ENCODE measurements around the gene TBATA.

Gene TBATA

GRCh38 chr10:70759781-70760180 lies 25.4 kb downstream of the TBATA start:
- DNase-seq: no peak

GRCh38 chr10:70758757-70759514 lies 26.2 kb downstream of the TBATA start:
- peak; percentile 52 for DNase-seq

DNA sequence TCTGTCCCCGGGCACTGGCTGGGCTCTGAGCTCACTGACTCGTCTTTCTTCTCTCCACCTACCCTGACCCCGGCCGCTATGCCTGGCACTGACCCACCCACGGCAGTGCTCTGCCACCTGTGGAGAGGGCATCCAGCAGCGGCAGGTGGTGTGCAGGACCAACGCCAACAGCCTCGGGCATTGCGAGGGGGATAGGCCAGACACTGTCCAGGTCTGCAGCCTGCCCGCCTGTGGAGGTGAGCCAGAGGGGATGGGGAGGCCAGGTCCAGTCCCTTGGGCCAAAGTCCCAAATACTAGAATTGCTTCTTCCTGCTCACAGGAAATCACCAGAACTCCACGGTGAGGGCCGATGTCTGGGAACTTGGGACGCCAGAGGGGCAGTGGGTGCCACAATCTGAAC lies 27.3 kb downstream of the TBATA start:
- DNase-seq: no peak

GRCh38 chr10:70756700-70757360 lies 28.3 kb downstream of the TBATA start:
- DNase-seq: no peak

DNA sequence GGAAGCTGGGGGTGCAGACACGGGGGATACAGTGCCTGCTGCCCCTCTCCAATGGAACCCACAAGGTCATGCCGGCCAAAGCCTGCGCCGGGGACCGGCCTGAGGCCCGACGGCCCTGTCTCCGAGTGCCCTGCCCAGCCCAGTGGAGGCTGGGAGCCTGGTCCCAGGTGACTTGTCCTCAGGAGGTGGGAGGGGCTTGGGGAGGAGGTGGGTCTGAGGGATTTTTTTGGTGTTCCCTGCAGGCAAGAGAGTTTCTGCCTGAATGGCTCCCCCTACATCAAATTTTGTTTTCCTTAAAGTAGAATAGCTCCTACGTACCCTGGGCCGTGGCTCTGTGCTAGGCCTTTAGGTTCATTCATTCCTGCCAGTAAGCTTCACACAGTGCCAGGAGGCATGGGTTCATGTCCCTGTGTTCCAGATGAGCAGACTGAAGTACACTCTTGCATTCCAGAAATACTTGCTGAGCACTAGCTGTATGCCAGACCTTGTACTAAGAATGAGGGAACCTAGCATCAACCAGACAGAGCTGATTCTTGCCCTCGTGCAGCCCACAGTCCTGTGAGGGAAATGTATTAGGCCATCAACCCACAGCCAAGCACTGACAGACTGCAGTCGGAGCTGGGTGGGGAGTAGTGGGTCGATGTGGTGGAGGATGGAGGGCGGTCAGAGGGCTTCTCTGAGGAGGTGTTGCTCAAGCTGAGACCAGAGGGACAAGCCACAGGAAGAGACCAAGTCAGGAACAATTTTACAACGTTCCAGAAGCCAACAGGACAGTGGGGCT lies 31.1 kb downstream of the TBATA start:
- DNase-seq: no peak

DNA sequence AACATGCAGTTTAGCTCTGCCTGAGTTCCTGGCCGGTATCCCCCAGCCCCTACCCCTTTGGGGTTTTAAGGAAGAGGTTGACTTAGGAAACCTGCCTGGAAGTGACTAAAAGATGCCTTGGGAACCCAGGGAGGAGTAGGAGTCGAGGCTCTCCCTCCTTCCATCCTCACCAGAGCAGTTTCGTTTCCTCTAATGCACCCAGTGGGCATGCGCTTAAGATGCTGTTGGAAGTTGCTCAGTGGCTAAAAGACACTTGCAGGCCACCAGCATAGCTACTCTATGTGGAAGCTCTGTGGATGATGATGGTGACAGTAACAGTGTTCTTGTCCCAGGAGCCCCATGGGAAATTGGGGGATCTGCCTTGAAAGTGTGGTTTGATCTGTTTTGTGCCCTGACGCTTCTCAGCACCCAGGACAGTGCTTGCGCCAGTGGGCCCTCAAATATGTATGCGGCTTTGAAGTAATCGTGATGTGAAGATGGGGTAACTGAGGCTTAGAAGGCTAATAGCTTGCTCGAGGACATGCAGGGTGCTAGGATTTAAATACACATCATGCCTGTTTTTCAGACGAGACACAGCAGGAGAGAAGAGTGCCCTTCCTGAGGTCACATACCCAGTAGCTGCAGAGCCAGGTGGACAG lies 32.0 kb downstream of the TBATA start:
- DNase-seq: no peak

DNA sequence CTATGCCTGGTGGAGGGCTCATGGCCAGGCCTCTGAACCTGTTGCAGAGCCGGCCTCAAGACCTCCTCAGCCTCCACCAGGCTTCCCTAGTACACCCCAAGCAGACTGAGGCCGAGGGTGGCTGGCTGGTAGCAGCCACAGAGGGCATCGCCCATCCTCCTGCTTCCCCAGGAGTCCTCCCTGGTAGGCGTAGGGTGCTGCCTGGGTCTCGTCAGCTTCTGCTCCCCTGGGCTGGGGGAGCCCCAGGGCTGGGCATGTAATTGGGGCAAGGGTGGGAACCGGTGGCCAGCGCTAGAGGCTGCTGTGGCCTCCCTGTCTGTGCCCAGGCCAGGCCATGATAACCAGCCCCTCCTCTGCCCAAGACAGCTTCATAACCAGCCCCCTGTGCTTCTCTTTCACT lies 32.6 kb downstream of the TBATA start:
- no peak for DNase-seq

DNA sequence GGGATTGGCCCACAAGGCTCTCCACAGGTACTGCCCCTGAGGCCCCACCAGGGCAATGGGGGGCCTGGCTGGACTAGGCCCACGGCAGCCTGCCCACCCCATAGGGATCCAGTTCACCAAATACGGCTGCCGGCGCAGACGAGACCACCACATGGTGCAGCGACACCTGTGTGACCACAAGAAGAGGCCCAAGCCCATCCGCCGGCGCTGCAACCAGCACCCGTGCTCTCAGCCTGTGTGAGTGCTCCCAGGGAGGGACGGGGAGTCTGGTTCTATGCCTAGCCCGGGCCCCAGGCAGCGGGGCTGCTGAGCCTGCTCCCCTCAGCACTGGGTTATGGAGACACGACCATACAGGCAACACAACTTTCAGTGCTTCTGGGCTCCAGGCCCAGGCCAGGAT lies 33.2 kb downstream of the TBATA start:
- DNase-seq: no peak

DNA sequence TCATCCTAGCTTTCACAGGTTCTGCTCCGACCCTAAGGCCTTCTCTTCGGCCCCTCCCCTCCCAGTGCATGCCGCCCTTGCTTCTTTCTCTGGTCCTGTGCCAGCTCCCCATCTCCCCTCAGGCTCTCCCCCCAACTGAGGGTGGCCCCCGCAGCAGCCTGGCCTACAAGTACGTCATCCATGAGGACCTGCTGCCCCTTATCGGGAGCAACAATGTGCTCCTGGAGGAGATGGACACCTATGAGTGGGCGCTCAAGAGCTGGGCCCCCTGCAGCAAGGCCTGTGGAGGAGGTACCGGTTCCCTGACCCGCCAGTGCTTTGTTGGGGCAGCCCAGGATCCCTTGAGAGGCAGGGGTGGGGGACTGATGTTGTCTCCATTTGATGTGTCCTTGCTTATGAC lies 33.8 kb downstream of the TBATA start:
- DNase-seq: no peak

DNA sequence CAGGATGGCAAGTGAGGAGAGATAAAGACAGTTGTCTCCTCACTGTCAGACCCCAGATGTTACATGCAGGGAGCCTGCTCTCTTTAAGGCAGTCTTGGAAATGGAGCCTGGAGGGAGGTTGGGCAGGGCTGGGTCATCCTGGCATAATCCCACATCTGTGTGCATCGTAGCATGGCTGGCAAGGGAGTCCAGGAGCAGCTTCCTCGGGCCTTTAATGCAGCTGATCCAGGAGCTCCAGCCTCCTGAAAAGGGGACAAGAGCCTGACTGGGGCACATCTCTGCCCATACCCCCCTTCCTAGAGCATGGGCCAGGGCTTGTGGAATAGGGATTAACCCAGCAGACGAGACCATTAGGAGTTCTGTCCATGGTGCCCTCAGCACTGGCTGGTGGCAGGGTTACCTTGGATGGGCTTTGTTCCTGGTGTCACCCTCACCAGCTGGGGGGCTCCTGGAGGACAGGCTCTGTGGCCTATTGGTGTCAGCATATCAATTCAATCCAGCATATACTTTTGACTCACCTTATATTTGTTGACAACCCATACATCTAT lies 34.9 kb downstream of the TBATA start:
- DNase-seq: no peak

- no peak for DNase-seq
These were observed 35.4 kb downstream of the TBATA start for GRCh38 chr10:70749756-70750155.

DNA sequence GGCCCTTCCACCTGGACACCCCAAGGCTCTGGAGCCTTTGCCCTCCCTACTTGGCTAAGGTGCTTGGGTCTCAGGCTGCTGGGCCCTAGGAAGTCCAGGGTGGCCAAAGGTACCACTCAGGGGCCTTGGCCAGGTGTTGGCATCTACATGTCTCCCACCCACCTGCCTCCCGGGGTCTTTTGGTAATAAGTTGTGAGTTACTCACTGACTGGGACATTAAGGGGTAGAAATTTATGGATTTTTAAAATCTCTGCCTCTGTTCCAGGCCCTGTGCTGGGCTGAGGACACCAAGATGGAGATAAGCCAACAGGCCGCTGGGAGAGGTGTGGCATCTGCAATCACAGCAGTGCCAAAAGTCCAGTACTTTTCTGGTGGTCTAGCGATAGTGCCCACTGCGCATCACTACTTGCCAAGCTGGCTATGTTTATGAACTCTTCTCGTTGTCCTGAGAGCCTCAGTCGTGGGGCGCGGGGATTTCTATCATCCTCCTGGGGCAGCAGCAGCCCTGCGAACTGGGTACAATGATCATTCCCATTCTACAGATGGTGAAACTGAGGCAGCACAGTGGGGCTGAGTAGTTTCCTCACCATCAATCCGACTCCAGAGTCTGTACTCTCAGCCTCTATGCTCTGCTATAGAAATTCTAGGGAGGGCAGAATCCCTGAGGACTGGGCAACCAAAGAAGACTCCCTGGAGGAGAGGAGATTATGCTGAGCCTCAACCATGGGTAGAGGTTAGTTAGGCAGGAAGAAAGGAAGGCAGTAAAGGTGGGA lies 36.2 kb downstream of the TBATA start:
- DNase-seq: no peak

- no peak for DNase-seq
These were observed 36.9 kb downstream of the TBATA start for GRCh38 chr10:70748305-70748704.

DNA sequence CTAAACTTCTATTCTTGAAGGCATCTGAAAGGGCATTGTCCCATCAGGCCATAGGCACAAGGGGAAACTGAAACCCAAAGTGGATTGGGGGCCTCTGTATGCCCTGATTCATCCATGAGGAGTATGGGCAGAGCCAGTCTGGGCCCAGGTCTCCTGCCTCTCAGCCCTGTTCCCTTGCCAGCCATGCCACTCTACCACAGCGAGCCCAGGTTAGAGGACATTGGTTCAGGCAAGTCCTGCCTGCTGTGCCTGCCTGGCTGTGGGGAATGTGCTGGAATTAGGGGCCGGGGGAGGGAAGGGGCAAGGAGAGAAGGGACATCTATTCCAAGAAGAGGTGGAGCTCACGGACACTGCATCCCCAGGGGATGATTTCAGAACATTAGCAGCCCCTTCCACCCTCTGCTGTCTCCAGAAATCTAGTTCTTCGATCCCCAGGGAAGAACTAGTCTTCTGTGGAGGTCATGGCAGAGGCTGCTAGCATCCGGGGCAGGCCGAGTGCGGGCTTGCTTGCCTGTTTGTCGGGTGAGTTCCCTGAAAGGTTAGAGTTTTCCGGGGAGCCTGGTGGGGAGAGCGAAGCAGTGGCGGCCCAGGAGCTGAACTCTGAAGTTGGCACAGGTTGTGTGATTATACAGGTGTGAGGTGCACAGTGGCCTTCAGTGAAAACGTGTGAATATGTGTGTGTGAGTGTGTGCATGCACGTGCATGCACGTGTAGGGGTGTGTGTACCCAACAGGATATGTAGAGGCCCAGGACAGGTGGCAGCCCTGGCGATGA lies 37.8 kb downstream of the TBATA start:
- no peak for DNase-seq

DNA sequence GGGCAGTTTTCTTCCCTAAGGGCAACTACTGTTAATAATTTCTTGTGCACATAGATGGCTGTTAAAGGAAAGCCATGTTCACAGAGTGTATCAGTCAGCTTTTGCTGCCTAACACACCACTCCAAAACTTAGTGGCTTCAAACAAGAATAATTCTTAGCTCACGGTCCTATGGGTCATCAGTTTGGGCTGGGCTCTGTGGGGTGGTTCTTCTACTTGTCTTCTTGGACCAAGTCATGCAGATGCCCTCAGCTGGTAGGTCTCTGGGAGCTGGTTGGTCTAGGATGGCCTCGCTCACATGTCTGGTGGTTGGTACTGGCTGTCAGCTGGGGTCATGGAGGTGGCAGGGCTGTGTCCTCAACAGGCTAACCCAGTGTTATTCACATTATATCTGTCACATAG lies 39.6 kb downstream of the TBATA start:
- DNase-seq: no peak

- DNase-seq: no peak
These were observed 40.5 kb downstream of the TBATA start for GRCh38 chr10:70744617-70745143.

DNA sequence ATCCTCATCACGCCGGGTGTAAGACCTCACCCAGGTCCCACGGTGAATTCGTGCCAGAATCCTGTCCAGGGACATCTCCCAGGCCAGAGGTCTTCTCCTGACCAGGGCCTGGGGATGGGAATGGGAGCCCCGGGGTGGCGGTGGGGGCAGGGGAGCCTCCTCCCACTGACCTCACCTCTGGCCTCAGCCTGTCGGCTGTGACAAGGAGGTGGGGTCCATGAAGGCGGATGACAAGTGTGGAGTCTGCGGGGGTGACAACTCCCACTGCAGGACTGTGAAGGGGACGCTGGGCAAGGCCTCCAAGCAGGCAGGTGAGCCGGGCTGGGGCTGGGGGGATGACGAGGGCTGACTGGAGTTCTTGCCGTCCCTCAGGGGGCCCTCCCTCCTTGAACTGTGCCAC lies 41.3 kb downstream of the TBATA start:
- DNase-seq: no peak

DNA sequence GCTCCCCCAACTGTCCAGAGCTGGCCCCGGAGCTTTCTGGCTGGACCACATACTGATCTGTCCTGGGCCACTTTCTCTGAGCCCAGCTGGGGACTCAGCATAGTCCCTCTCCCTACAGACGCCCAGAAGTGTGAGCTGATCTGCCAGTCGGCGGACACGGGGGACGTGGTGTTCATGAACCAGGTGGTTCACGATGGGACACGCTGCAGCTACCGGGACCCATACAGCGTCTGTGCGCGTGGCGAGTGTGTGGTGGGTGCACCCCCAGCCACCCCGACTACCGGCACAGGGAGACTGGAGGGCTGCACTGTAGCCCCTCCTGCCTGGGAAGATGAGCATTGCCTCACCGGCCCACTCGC lies 41.8 kb downstream of the TBATA start:
- no peak for DNase-seq

DNA sequence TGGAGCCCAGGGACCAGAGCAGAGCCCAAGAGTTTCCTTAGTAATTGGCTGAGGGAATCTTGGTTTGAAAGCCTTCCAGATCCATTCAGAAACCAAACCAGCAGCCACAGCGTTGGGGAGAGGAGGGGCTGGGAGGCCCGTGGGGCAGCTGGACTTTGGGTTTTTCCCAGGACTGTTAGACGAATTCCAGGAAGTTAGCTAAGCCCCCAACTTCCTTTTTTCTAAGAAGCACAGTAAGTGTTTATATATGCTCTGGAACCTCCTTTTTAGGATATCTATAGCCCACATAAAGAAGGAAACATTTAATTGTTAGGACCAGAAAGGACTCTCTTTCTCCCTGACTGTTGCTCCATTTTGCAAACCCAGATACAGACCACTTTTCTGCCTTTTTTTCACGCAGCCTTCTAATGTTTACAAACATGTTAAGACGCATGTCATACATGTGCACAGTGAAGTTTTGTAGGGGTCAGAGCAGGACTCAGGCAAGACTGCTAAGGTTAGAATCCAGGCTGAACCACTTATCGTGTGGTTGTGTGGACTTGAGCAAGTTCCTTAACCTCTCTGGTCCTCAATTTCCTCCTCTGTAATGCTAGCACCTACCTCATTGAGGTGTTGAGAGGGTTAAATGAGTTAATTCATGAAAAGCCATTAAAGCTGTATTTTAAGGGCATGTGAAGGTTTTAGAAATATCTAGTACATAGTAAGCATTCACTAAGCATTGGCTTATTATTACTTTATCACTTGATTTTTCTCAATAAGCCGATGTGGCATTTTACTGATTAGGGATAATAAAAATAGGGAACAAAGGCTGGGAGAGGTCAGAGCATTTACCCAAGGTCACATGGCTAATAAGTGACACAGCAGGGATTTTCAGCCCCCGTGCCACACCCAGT lies 42.4 kb downstream of the TBATA start:
- no peak for DNase-seq
